Measurements from ENCODE around the gene KRTAP10-4.
"Not testable (repeated sequence)": the region's sequence is repeated elsewhere in the genome, so short reads cannot be mapped to it uniquely, and the experiment has no call there.

Gene KRTAP10-4

DNA sequence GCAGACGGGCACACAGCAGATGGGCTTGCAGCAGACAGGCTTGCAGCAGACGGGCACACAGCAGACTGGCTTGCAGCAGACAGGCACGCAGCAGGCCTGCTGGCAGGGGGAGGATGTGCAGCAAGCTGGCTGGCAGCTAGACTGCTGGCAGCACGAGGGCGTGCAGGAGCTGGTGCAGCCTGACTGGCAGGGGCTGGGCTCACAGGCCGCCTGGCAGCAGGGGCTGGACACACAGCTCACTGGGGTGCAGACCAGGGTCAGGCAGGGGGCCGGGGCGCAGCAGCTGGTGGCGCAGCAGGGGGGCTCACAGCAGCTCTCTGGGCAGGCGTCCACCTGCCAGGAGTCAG is 15.2 kb upstream of the KRTAP10-4 start:
- DNase-seq = not testable (repeated sequence)

DNA sequence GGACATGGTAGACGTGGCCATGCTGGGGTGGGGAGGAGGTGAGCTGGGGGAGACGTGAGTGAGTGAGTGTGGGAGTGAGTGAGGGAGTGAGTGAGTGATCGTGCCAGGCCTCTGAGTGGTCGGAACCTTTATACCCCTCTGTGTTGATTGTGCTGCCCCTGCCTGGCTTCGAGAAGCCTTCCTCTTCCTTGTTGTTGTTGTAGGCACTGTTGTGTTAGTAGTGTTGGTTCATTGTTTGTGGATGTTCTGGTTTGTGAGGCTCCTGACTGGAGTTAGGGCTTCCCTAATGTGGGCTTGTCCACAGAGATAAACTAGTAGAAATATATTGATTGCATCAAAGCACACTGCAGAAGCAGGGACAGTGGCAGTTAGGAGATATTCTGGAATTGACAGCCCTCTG is 14.8 kb upstream of the KRTAP10-4 start, which contains the start of gene KRTAP10-3:
Gene KRTAP10-3 (minus strand): TSS at position 101 of the 400 bp plus-strand sequence. CDS start 80 bp downstream, at position 21.
- DNase-seq = no peak

DNA sequence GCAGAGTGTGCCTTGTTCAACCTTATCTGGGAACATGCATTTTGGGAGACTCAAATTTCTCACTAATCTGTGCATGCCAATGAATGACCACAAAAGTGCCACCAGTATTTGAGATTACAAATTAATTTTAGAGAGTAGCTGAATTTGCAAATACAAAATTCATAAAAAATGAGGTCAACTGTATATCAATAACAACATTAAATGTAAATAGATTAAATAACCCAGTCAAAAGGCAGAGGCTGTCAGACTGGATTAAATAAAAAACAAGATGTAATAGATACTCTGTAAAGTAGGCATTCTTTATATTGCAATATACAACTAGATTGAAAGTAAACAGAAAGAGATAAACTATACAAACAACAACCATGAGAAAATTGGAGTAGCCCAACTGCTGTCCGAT is 9.4 kb upstream of the KRTAP10-4 start:
- no peak for DNase-seq

GRCh38 chr21:44564886-44565598 is 8.5 kb upstream of the KRTAP10-4 start:
- DNase-seq = no peak

DNA sequence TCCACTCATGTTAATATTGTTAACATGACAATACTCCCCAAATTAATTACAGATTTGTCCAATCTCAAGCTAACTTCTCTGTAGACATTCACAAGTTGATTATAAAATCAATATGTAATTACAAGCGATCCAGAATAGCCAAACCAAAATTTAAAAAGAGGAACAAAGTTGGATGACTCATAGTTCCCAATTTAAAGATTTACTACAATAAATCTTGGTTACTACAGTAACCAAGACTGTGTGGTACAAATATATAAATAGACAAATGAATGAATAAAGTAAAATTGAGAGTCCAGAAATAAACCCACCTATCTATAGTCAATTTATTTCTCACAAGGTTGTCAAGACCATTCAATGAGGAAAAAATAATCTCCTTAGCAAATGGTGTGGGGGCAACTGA is 7.1 kb upstream of the KRTAP10-4 start:
- DNase-seq = no peak

GRCh38 chr21:44567481-44568171 is 5.9 kb upstream of the KRTAP10-4 start:
- no peak for DNase-seq

- no peak for DNase-seq
Observed at GRCh38 chr21:44568261-44568660, 5.3 kb upstream of the KRTAP10-4 start.

DNA sequence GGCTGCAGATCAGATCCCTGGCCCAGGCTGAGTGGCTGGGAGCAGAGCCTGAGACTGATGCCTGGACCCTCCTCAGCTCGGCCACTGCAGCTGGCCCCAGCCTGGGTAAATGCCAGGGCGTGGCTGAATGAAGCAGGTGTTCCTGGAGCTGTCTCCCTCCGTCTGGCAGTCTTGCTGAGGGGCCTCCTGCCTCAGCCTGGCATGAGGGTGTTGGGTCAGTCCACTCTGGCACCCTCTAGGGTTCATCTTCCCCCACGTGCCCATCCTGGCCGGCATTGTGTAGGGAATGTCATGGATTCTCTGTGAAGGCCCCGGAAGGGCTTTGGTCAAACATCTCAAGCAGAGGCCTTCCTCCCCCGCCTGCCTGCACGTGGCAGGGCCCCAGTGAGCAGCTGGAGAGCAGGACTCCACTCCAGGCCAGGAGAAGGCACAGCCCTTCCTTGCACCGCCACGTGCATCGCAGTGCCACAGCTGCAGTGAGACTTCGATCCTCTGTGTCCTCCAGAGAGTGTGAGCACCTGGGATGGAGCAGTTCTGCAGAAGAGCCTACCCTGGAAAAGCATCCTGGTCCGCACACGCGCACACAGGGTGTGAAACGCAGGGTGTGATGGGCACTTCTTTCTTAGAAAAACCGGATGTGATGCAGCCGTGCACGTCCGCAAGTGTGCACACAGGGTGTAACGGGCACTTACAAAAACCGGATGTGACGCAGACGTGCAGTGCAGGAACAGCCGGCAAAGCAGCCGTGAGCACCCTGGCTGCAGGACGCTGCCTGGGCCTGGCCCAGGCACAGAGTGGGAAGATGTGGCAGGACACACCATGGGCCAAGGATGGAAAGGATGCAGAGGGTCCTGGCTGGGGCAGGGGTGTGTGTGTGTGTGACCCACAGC is 4.6 kb upstream of the KRTAP10-4 start:
- no peak for DNase-seq

DNA sequence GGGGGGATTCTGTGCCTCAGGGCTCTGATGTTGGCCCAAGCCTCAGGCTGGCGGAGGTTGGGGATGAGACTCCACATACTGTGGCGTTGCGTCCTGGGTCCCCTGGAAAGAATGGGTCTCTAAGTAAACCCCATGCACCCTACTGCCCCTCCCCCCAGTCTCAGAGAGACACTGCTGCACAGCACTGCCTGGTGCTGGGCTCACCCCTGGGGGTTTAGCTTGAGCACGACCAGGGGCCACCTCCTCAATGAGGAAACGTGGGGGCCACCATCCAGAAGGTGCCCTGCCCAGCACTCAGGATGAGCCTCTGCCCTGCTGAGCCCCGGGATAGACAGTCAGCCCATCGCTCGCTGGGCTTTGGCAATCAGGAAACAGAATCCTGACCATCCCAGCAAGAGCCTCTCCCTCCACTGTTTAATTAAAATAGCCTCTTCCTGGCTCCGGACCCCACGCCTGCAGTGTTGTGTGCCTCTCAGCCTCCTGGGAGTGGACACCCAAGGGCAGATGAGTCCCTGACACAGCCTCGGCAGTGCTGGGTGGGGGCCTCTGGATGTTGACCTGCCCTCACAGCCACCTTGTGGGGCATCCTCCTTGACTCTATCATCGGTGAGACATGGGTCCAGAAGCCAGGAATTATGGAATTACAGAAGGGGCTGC is 3.5 kb upstream of the KRTAP10-4 start:
- DNase-seq = no peak

DNA sequence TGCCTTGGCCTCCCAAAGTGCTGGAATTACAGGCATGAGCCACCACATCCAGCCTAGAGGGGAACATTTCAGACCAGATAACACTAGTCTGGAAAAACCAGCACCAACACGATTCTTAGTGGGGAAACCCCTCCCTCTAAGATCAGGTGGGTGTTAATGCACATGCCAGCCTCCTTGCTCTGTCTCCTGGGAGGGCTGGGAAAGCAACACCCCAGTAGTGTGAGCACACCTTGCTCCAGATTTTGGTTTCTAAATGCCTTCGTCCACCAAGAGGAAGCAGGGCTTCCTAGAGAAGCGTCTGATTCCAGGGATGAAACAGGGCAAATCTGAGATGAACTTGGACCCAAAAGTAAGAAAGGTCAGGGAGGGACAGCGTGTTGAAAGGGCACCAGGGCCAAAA is 2.2 kb upstream of the KRTAP10-4 start:
- DNase-seq = no peak

DNA sequence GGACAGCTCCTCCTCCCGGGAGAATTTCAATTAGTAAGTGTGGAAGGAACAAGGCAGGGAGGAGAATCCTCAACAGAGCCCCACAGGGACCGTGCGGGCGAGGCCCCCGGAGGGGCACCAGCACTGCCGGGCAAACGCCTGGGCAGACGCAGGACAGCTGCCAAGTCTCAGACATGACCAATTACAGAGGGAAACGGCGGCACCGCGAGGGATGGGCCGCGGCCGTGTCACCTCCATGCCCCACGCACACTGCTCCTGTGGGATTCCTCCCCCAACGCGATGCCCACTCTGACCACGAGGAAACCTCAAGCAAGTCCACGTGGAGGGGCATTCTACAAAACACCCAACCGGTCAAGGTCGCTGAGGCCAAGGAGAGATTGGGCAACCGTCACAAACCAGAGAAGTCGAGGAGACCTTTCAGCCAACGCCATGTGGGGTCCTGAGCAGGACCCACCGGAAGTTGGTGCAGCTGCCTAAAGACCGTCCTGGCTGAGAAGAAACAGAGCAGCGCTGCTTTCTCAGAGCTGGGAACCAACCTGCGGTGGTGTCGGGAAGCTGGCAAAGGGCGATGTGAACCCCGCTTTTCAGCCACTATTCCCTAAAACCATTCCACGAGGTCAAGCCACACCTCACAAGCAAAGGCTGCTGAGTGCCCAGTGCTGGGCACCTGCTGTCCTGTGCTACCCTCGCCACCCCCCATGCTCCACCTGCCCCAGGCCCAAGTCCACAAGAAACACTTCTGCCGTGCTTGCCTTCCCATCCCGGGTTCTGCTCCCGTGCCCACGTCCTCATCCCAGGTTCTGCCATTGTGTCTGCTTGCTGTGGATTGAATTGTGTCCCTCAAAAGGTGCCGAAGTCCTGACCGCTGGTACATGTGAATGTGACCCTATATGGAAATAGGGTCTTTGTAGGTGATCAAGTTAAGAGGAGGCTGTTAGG is 1.4 kb upstream of the KRTAP10-4 start:
- DNase-seq = no peak

- no peak for DNase-seq
Observed at GRCh38 chr21:44572959-44573583, 458 bp upstream of the KRTAP10-4 start.

GRCh38 chr21:44574457-44575306 is 1.2 kb downstream of the KRTAP10-4 start:
- no peak for DNase-seq

- no peak for DNase-seq
Observed at GRCh38 chr21:44575307-44576024, 1.9 kb downstream of the KRTAP10-4 start.

GRCh38 chr21:44576025-44576420 is 2.5 kb downstream of the KRTAP10-4 start:
- no peak for DNase-seq

DNA sequence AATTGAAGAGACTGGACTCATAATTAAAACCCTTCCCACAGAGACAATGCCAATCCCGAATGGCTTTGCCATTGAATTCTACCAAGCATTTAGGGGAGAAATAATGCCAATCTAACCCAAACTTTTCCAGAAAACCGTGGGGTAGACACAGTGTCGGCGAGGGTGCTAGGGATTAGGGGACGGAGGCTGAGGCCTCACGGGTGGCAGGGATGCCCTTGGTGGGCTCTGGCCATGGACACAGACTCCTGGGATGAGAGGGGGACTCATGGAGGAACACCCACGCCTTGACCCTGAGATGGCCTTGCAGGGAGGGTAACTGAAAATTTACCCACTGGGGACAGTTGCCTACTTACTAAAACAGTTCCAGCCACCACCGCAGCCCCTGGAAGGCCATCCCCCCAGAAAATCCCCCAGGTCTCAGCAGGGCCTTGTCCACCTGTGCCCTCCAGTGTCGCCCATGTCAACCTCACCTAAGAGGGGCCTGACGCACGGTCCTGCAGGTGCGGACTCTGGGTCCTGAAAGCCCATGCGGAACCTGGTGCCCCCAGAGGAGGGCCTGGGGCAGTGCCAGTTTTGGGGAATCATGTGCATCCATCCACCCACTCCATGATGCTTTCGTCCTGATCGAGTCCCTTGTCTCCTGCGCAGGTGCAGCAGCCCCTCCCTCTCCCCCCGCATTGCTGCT is 5.0 kb downstream of the KRTAP10-4 start:
- no peak for DNase-seq

- no peak for DNase-seq
Observed at GRCh38 chr21:44579056-44579832, 5.7 kb downstream of the KRTAP10-4 start.

DNA sequence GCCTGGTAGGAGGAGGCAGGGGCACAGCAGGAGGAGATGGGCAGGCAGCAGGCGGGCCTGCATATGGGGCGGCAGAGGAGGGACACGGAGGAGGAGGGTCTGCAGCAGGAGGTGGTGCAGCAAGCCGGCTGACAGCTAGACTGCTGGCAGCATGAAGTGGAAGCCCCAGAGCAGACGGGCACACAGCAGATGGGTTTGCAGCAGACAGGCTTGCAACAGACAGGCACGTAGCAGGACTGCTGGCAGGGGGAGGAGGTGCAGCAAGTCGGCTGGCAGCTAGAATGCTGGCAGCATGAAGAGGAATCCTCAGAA is 6.3 kb downstream of the KRTAP10-4 start:
- DNase-seq = no peak
